Stomach (tissue), 9 donors: ENCODE measurements around the gene LRMDA. TPM values are rescaled to one million over a fixed set of nuclear protein-coding genes. Genes with fewer than 3 reads are reported as not detected.

Source experiments
- DNase-seq, 2 donors: peaks; one replicate each; pipeline versions ENCODE4 v3.0.0 to v3.0.0-alpha.2; 2013 to 2019
- H3K27ac ChIP-seq, 5 donors: fragments of 200-600 bp in 4 of 5; sonication (generic) in 4 of 5; one replicate each; pipeline ENCODE4 v1.5.1; 2013 to 2019; ENCODE audit warnings: mild to moderate bottlenecking in 1 of 5, moderate library complexity in 1 of 5
- H3K27me3 ChIP-seq, 3 donors: fragments of 200-600 bp; sonication (generic); one replicate each; pipeline ENCODE4 v1.5.1; 2017 to 2019; ENCODE audit warnings: mixed run types in 1 of 3
- H3K36me3 ChIP-seq, 4 donors: fragments of 200-600 bp; sonication (generic); 1 replicate in 3 of 4; 2 replicates in 1 of 4; pipeline ENCODE4 v1.5.1; 2016 to 2019
- H3K4me1 ChIP-seq, 4 donors: fragments of 200-600 bp; sonication (generic); one replicate each; pipeline ENCODE4 v1.5.1; 2016 to 2019
- H3K4me3 ChIP-seq, 4 donors: fragments of 200-600 bp; sonication (generic) in 3 of 4; one replicate each; pipeline ENCODE4 v1.5.1; 2016 to 2019; ENCODE audit warnings: mild to moderate bottlenecking in 1 of 4
- H3K9me3 ChIP-seq, 4 donors: fragments of 200-600 bp; sonication (generic); one replicate each; pipeline ENCODE4 v1.5.1; 2016 to 2019
- CTCF ChIP-seq, 7 experiments: fragments of 450-650 bp in 4 of 7; fragments of 200-600 bp in 3 of 7; sonication (generic) in 3 of 7; IDR thresholded peaks; one replicate each; pipeline ENCODE4 v1.5.1; 2016 to 2019; ENCODE audit warnings: antibody characterized with exemption in 7 of 7, control low read depth in 2 of 7, mild to moderate bottlenecking in 1 of 7
- EP300 ChIP-seq: sonication (generic); formaldehyde crosslinking; IDR thresholded peaks from one replicate; pipeline ENCODE4 v1.6.1; 2017; ENCODE audit warnings: antibody characterized with exemption
- POLR2A ChIP-seq, 4 donors: fragments of 450-650 bp; IDR thresholded peaks; one replicate each; pipeline ENCODE4 v1.6.1; 2016; ENCODE audit warnings: antibody characterized with exemption in 4 of 4, control low read depth in 2 of 4, mild to moderate bottlenecking in 1 of 4, moderate library complexity in 1 of 4
- POLR2AphosphoS5 ChIP-seq, 3 donors: sonication (generic); formaldehyde crosslinking; IDR thresholded peaks; one replicate each; pipeline ENCODE4 v1.6.1; 2016; ENCODE audit warnings: antibody characterized with exemption in 3 of 3
- WGBS, 5 donors: extraction: QIAGEN DNeasy Blood & Tissue Kit in 3 of 5; methylation state at CpG; one replicate each; pipeline versions ENCODE4 v1.1.5 to v1.1.7; 2013 to 2018; 5-methylcytosine and 5-hydroxymethylcytosine counted together
- intact Hi-C: fragments of 100-400 bp; cut with DNase I; formaldehyde crosslinking; loops from one replicate; pipeline ENCODE4 v1.15.1; 2023; ENCODE audit warnings: low total_unique reads
- polyA plus RNA-seq, 3 donors: library from polyadenylated mRNA; stranded (reverse); fragments of 200-250 nt; gene quantifications; one replicate each; pipeline ENCODE4 v1.2.3, GENCODE V29; 2013
- total RNA-seq, 5 donors: library from RNA; depleted of rRNA; stranded (reverse); fragments of >200 nt; gene quantifications; one replicate each; pipeline versions ENCODE4 v1.1.0 to v1.2.3, GENCODE V29; 2014 to 2016
- donor health status: healthy with polysubstance abuse.
- donor health status: Bipolar disorder and iron deficiency.
- donor health status: healthy.

LRMDA gene
- total and polyA plus RNA-seq, 8 donors = 1.3 to 30.2 (median 13.6) TPM; not detected in 1

GRCh38 chr10:75889051-75889450 lies 457.6 kb downstream of the LRMDA start:
- no peaks in the 10 kb centered on the region for H3K36me3 ChIP-seq
- no peak overlapping the region for H3K27ac ChIP-seq
- H3K9me3 ChIP-seq = no peaks in the 10 kb centered on the region
- H3K27me3 ChIP-seq = no peaks in the 10 kb centered on the region
- intact Hi-C loops = no loop called here
- H3K4me1 ChIP-seq = no peaks in the 10 kb centered on the region
- peak in 1 of 2 donors; percentile 23 for DNase-seq
- TF ChIP-seq POLR2AphosphoS5 (IDR thresholded peaks at IDR 0.05) (no peak), POLR2A (IDR thresholded peaks at IDR 0.05) (no peak), CTCF (IDR thresholded peaks at IDR 0.05) (no peak), EP300 (no peak)
- WGBS, 5 donors = 86 to 97% (median 91%) methylated on average over 2 of the region's 2 CpGs
- H3K4me3 ChIP-seq = no peak overlapping the region

GRCh38 chr10:75894761-75895160 lies 463.3 kb downstream of the LRMDA start:
- Histone ChIP-seq H3K27ac (no peak overlapping the region), H3K27me3 (no peaks in the 10 kb centered on the region), H3K4me1 (no peaks in the 10 kb centered on the region), H3K4me3 (no peak overlapping the region), H3K9me3 (no peaks in the 10 kb centered on the region), H3K36me3 (no peaks in the 10 kb centered on the region)
- intact Hi-C loops = no loop called here
- DNase-seq = no peak
- TF ChIP-seq POLR2A (IDR thresholded peaks at IDR 0.05) = no peak
- TF ChIP-seq CTCF (IDR thresholded peaks at IDR 0.05) = no peak
- TF ChIP-seq POLR2AphosphoS5 (IDR thresholded peaks at IDR 0.05) = no peak
- TF ChIP-seq EP300 = no peak
- 87 to 97% (median 93%) methylated on average over 1 of the region's 1 CpG for WGBS, 5 donors

- Histone ChIP-seq H3K27me3 (no peaks in the 10 kb centered on the region), H3K4me3 (no peak overlapping the region), H3K4me1 (no peaks in the 10 kb centered on the region), H3K36me3 (no peaks in the 10 kb centered on the region), H3K27ac (no peak overlapping the region), H3K9me3 (no peaks in the 10 kb centered on the region)
- TF ChIP-seq EP300 (no peak), CTCF (IDR thresholded peaks at IDR 0.05) (no peak), POLR2AphosphoS5 (IDR thresholded peaks at IDR 0.05) (no peak), POLR2A (IDR thresholded peaks at IDR 0.05) (no peak)
- no peak for DNase-seq
- intact Hi-C loops = no loop called here
These were observed 463.8 kb downstream of the LRMDA start for GRCh38 chr10:75895259-75895658.

- H3K27ac ChIP-seq = no peak overlapping the region
- WGBS, 5 donors = 79 to 87% (median 85%) methylated on average over 3 of the region's 3 CpGs
- TF ChIP-seq CTCF (IDR thresholded peaks at IDR 0.05) (no peak), POLR2AphosphoS5 (IDR thresholded peaks at IDR 0.05) (no peak)
- H3K4me1 ChIP-seq = peaks cover 0 to 5% (median 0%) of the 10 kb centered on the region in 4 donors
- H3K4me3 ChIP-seq = no peak overlapping the region
- intact Hi-C loops = no loop called here
- no peak for DNase-seq
- H3K9me3 ChIP-seq = no peaks in the 10 kb centered on the region
- no peaks in the 10 kb centered on the region for H3K36me3 ChIP-seq
- no peaks in the 10 kb centered on the region for H3K27me3 ChIP-seq
These were observed 468.5 kb downstream of the LRMDA start for GRCh38 chr10:75899816-75900390.
